Adrenal gland (tissue), 5 donors: Measurements from ENCODE around the gene ADNP2.

Experiments
- CTCF ChIP-seq, 6 experiments: fragments of 450-650 bp in 4 of 6; fragments of 200-600 bp in 2 of 6; sonication (generic) in 1 of 6; IDR thresholded peaks; 1 replicate in 5 of 6; 2 replicates in 1 of 6; pipeline versions ENCODE4 v1.5.1 to v1.8.0; 2016 to 2021; ENCODE audit warnings: antibody characterized with exemption in 6 of 6, mild to moderate bottlenecking in 2 of 6, moderate library complexity in 1 of 6
- POLR2A ChIP-seq, 2 donors: fragments of 450-650 bp; IDR thresholded peaks; one replicate each; pipeline ENCODE4 v1.6.1; 2017; ENCODE audit warnings: antibody characterized with exemption in 2 of 2, mild to moderate bottlenecking in 2 of 2, moderate library complexity in 1 of 2
- donor health status: DM: no; HTN: no; CAD: no.

GRCh38 chr18:80176334-80177073 is 67.4 kb downstream of the ADNP2 start:
- TF ChIP-seq CTCF (IDR thresholded peaks at IDR 0.05) (no peak), POLR2A (IDR thresholded peaks at IDR 0.05) (no peak)
